Mesenchymal stem cell (in vitro differentiated cells and primary cell): ENCODE data around the gene ATP9A.
"Not testable (repeated sequence)": the region's sequence is repeated elsewhere in the genome, so short reads cannot be mapped to it uniquely, and the experiment has no call there.

ENCODE experiments used
- DNase-seq: peaks from one replicate; pipeline ENCODE4 v3.0.0-alpha.2; 2013
- H2AFZ ChIP-seq: one replicate; pipeline ENCODE4 v1.6.1; 2013; ENCODE audit warnings: low read depth, mild to moderate bottlenecking, control low read depth, inconsistent platforms, low read length, moderate library complexity
- H2AK5ac ChIP-seq: 2 replicates; pipeline ENCODE4 v1.6.1; 2013; ENCODE audit warnings: low read length, moderate library complexity, mild to moderate bottlenecking, inconsistent platforms; ENCODE audit not compliant: severe bottlenecking
- H2BK120ac ChIP-seq: one replicate; pipeline ENCODE4 v1.6.1; 2013; ENCODE audit warnings: low read depth, mild to moderate bottlenecking, inconsistent platforms, low read length, moderate library complexity
- H2BK12ac ChIP-seq, 2 experiments: one replicate each; pipeline ENCODE4 v1.6.1; 2013; ENCODE audit warnings: inconsistent platforms in 2 of 2, low read length in 2 of 2, mild to moderate bottlenecking in 2 of 2, moderate library complexity in 2 of 2, control low read depth in 1 of 2
- H2BK15ac ChIP-seq: one replicate; pipeline ENCODE4 v1.6.1; 2013; ENCODE audit warnings: mild to moderate bottlenecking, low read depth, inconsistent platforms; ENCODE audit not compliant: poor library complexity, severe bottlenecking
- H2BK5ac ChIP-seq: 2 replicates; pipeline ENCODE4 v1.6.1; 2013; ENCODE audit warnings: low read depth, mild to moderate bottlenecking, low read length, control low read depth, inconsistent platforms; ENCODE audit not compliant: poor library complexity, severe bottlenecking
- H3K14ac ChIP-seq, 2 experiments: one replicate each; pipeline ENCODE4 v1.6.1; 2013; ENCODE audit warnings: inconsistent platforms in 2 of 2, low read length in 2 of 2, control low read depth in 1 of 2, mild to moderate bottlenecking in 1 of 2, moderate library complexity in 1 of 2
- H3K18ac ChIP-seq, 2 experiments: one replicate each; pipeline ENCODE4 v1.6.1; 2013; ENCODE audit warnings: inconsistent platforms in 2 of 2, low read length in 2 of 2, control low read depth in 1 of 2, low read depth in 1 of 2, mild to moderate bottlenecking in 1 of 2
- H3K23ac ChIP-seq, 2 experiments: one replicate each; pipeline ENCODE4 v1.6.1; 2013; ENCODE audit warnings: inconsistent platforms in 2 of 2, low read length in 2 of 2, mild to moderate bottlenecking in 2 of 2, moderate library complexity in 2 of 2, control low read depth in 1 of 2
- H3K27ac ChIP-seq: 2 replicates; pipeline ENCODE4 v1.5.1; 2013; ENCODE audit warnings: mild to moderate bottlenecking, moderate library complexity, low read length, control low read depth, inconsistent platforms; ENCODE audit not compliant: poor library complexity, severe bottlenecking
- H3K27me3 ChIP-seq, 2 experiments: 2 replicates each; pipeline versions ENCODE4 v1.6.1 to v1.7.0; 2013; ENCODE audit warnings: low read length in 2 of 2, mild to moderate bottlenecking in 2 of 2, moderate library complexity in 2 of 2, control low read depth in 1 of 2, inconsistent platforms in 1 of 2; ENCODE audit not compliant: control insufficient read depth in 1 of 2, insufficient read depth in 1 of 2
- H3K36me3 ChIP-seq, 2 experiments: 2 replicates each; pipeline versions ENCODE4 v1.6.1 to v1.7.0; 2013; ENCODE audit warnings: low read length in 2 of 2, control low read depth in 1 of 2, inconsistent platforms in 1 of 2, low read depth in 1 of 2, mild to moderate bottlenecking in 1 of 2; ENCODE audit not compliant: insufficient read depth in 2 of 2, control insufficient read depth in 1 of 2
- H3K4ac ChIP-seq, 2 experiments: one replicate each; pipeline ENCODE4 v1.6.1; 2013; ENCODE audit warnings: inconsistent platforms in 2 of 2, low read length in 2 of 2, mild to moderate bottlenecking in 2 of 2, moderate library complexity in 2 of 2, control low read depth in 1 of 2, low read depth in 1 of 2
- H3K4me1 ChIP-seq: 2 replicates; pipeline ENCODE4 v1.6.1; 2013; ENCODE audit warnings: low read depth, low read length, control low read depth; ENCODE audit not compliant: control insufficient read depth, insufficient read depth
- H3K4me2 ChIP-seq: 2 replicates; pipeline ENCODE4 v1.6.1; 2013; ENCODE audit warnings: low read length, mild to moderate bottlenecking, inconsistent platforms; ENCODE audit not compliant: poor library complexity, severe bottlenecking
- H3K4me3 ChIP-seq, 2 experiments: 2 replicates each; pipeline versions ENCODE4 v1.5.1 to v1.7.0; 2013; ENCODE audit warnings: low read length in 2 of 2, mild to moderate bottlenecking in 2 of 2, control low read depth in 1 of 2, low read depth in 1 of 2; ENCODE audit not compliant: insufficient read depth in 1 of 2
- H3K79me1 ChIP-seq: replicated peaks from 2 replicates; pipeline ENCODE4 v1.6.1; 2013; ENCODE audit warnings: mild to moderate bottlenecking, control low read depth, low read length, inconsistent platforms; ENCODE audit not compliant: poor library complexity, severe bottlenecking
- H3K9ac ChIP-seq: 2 replicates; pipeline ENCODE4 v1.7.0; 2013; ENCODE audit warnings: mild to moderate bottlenecking, low read length, moderate library complexity
- H3K9me3 ChIP-seq: 2 replicates; pipeline ENCODE4 v1.7.0; 2013; ENCODE audit warnings: mild to moderate bottlenecking, low read length; ENCODE audit not compliant: control insufficient read depth
- H4K8ac ChIP-seq: one replicate; pipeline ENCODE4 v1.6.1; 2013; ENCODE audit warnings: inconsistent platforms, mild to moderate bottlenecking, low read length, moderate library complexity
- H4K91ac ChIP-seq: one replicate; pipeline ENCODE4 v1.6.1; 2013; ENCODE audit warnings: mild to moderate bottlenecking, low read length, inconsistent platforms
- WGBS: methylation state at CpG from one replicate; pipeline ENCODE4 v1.1.7; 2013; ENCODE audit warnings: mixed read lengths; 5-methylcytosine and 5-hydroxymethylcytosine counted together

The ATP9A gene

GRCh38 chr20:51568533-51568932 is 199.7 kb downstream of the ATP9A start:
- not testable (repeated sequence) for H3K4me1 ChIP-seq, H2BK120ac ChIP-seq, H3K23ac ChIP-seq, H3K79me1 ChIP-seq, H3K9me3 ChIP-seq, DNase-seq, H3K14ac ChIP-seq, H3K9ac ChIP-seq, H3K4me2 ChIP-seq, H3K18ac ChIP-seq, H4K91ac ChIP-seq, H3K27ac ChIP-seq, H3K4me3 ChIP-seq, H2AFZ ChIP-seq, H4K8ac ChIP-seq, H2BK12ac ChIP-seq, H3K36me3 ChIP-seq, H2AK5ac ChIP-seq, H2BK5ac ChIP-seq, H2BK15ac ChIP-seq, H3K4ac ChIP-seq
- peaks cover 15 to 27% of the 10 kb centered on the region in 2 experiments for H3K27me3 ChIP-seq
- 100% methylated on average over 1 of the region's 3 CpGs for WGBS

DNA sequence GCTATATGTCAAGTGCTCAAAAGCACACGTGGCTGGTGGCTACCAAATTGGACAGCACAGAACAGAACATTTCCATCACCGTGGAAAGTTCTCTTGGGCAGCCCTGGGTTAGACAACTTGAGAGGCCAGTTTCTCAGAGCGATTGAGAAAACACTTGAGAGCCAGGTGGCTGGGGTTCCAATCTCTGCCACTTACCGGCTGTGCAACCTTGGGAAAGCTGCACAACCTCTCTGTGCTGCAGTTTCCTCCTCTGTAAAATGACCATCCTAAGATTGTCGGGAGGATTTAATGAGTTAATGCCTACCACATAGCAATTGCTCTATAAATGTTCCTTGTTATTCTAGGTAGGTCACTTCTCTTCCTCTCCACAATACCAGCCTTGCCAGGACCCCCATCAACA is 200.6 kb downstream of the ATP9A start:
- Histone ChIP-seq H3K79me1 (no peaks in the 10 kb centered on the region), H3K4me1 (peaks cover 12% of the 10 kb centered on the region), H2BK15ac (peak overlapping the region; percentile 30), H2AK5ac (no peak overlapping the region), H3K14ac (no peak overlapping the region), H4K8ac (no peak overlapping the region), H3K4me3 (no peak overlapping the region), H3K18ac (no peak overlapping the region), H3K36me3 (no peaks in the 10 kb centered on the region), H3K27ac (no peak overlapping the region), H3K9me3 (no peaks in the 10 kb centered on the region), H2BK5ac (no peak overlapping the region), H2BK12ac (no peak overlapping the region), H3K23ac (no peak overlapping the region), H2BK120ac (no peak overlapping the region), H3K4ac (no peak overlapping the region), H4K91ac (no peak overlapping the region), H3K4me2 (no peak overlapping the region), H3K27me3 (peaks cover 15 to 27% of the 10 kb centered on the region in 2 experiments), H3K9ac (no peak overlapping the region), H2AFZ (no peak overlapping the region)
- WGBS = 77% methylated on average over 5 of the region's 5 CpGs
- DNase-seq = no peak

GRCh38 chr20:51566594-51566993 is 201.6 kb downstream of the ATP9A start:
- H3K79me1 ChIP-seq = no peaks in the 10 kb centered on the region
- 88% methylated on average over 2 of the region's 4 CpGs for WGBS
- no peak overlapping the region for H4K91ac ChIP-seq

GRCh38 chr20:51565298-51566144 is 202.7 kb downstream of the ATP9A start:
- Histone ChIP-seq H3K4ac (no peak overlapping the region), H3K9me3 (no peaks in the 10 kb centered on the region), H3K23ac (no peak overlapping the region), H2BK120ac (no peak overlapping the region), H4K91ac (no peak overlapping the region), H2BK15ac (no peak overlapping the region), H3K9ac (peak overlapping the region; percentile 66), H3K4me2 (no peak overlapping the region), H3K18ac (no peak overlapping the region), H3K27me3 (peaks cover 20 to 24% of the 10 kb centered on the region in 2 experiments), H3K4me1 (peaks cover 20% of the 10 kb centered on the region), H3K27ac (no peak overlapping the region), H3K14ac (no peak overlapping the region), H2AFZ (no peak overlapping the region), H4K8ac (no peak overlapping the region), H2BK5ac (no peak overlapping the region), H3K4me3 (peak overlapping the region in 1 of 2 experiments; percentile 53), H2BK12ac (peak overlapping the region in 1 of 2 experiments; percentile 15), H3K79me1 (no peaks in the 10 kb centered on the region), H2AK5ac (no peak overlapping the region), H3K36me3 (no peaks in the 10 kb centered on the region)
- DNase-seq = no peak
- 78% methylated on average over 13 of the region's 14 CpGs for WGBS

More at GRCh38 chr20:51566594-51566993, 201.6 kb downstream of the ATP9A start:
- Histone ChIP-seq H2BK12ac (no peak overlapping the region), H2BK15ac (no peak overlapping the region), H3K9ac (no peak overlapping the region), H3K27me3 (peaks cover 15 to 27% of the 10 kb centered on the region in 2 experiments), H3K27ac (no peak overlapping the region), H2AK5ac (no peak overlapping the region), H4K8ac (no peak overlapping the region), H3K23ac (no peak overlapping the region), H2BK5ac (no peak overlapping the region), H3K14ac (no peak overlapping the region), H3K9me3 (no peaks in the 10 kb centered on the region), H2BK120ac (no peak overlapping the region), H3K4ac (no peak overlapping the region), H3K4me1 (peaks cover 18% of the 10 kb centered on the region), H3K36me3 (no peaks in the 10 kb centered on the region), H3K18ac (no peak overlapping the region), H2AFZ (no peak overlapping the region), H3K4me2 (no peak overlapping the region), H3K4me3 (no peak overlapping the region)
- DNase-seq = no peak
